ENCODE results near the gene FBXL13. TPM values are rescaled to one million over a fixed set of nuclear protein-coding genes. Genes with fewer than 3 reads are reported as not detected.
"Not testable (repeated sequence)": the region's sequence is repeated elsewhere in the genome, so short reads cannot be mapped to it uniquely, and the experiment has no call there.

Gene FBXL13
- total and polyA plus RNA-seq, 11 donors: 0.16 to 1.2 (median 0.41) TPM; not detected in 1

- H3K36me3 ChIP-seq; intact Hi-C loops (cut with DNase I); H3K27me3 ChIP-seq; H3K27ac ChIP-seq; ATAC-seq; H3K4me3 ChIP-seq; DNase-seq; H3K4me1 ChIP-seq: not testable (repeated sequence)
- peaks cover 0 to 21% (median 0%) of the 10 kb centered on the region in 12 donors for H3K9me3 ChIP-seq
- 89 to 94% (median 92%) methylated on average over 3 of the region's 3 CpGs for WGBS, 4 donors
Observed at GRCh38 chr7:103018295-103018694, 56.3 kb downstream of the FBXL13 start.

- intact Hi-C loops (cut with DNase I): no loop called here
- DNase-seq (no peak), ATAC-seq (no peak)
- no peak for TF ChIP-seq POLR2A (IDR thresholded peaks at IDR 0.05)
- TF ChIP-seq, protein P1, sequence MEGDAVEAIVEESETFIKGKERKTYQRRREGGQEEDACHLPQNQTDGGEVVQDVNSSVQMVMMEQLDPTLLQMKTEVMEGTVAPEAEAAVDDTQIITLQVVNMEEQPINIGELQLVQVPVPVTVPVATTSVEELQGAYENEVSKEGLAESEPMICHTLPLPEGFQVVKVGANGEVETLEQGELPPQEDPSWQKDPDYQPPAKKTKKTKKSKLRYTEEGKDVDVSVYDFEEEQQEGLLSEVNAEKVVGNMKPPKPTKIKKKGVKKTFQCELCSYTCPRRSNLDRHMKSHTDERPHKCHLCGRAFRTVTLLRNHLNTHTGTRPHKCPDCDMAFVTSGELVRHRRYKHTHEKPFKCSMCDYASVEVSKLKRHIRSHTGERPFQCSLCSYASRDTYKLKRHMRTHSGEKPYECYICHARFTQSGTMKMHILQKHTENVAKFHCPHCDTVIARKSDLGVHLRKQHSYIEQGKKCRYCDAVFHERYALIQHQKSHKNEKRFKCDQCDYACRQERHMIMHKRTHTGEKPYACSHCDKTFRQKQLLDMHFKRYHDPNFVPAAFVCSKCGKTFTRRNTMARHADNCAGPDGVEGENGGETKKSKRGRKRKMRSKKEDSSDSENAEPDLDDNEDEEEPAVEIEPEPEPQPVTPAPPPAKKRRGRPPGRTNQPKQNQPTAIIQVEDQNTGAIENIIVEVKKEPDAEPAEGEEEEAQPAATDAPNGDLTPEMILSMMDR (IDR thresholded peaks at IDR 0.05): no peak
- no peaks in the 10 kb centered on the region for H3K36me3 ChIP-seq
- H3K4me3 ChIP-seq: no peak overlapping the region
- WGBS, 4 donors: 63 to 77% (median 70%) methylated on average over 3 of the region's 3 CpGs
- peaks cover 0 to 9% (median 0%) of the 10 kb centered on the region in 12 donors for H3K9me3 ChIP-seq
- no peak overlapping the region for H3K27ac ChIP-seq
- no peaks in the 10 kb centered on the region for H3K27me3 ChIP-seq
- H3K4me1 ChIP-seq: no peaks in the 10 kb centered on the region
Observed at GRCh38 chr7:103011650-103012049, 62.9 kb downstream of the FBXL13 start.

GRCh38 chr7:103010211-103010610, 64.4 kb downstream of the FBXL13 start:
- no peak for ATAC-seq
- H3K4me3 ChIP-seq: no peak overlapping the region
- 89 to 100% (median 96%) methylated on average over 1 of the region's 1 CpG; no CpG with 5 or more reads in 1 of the 4 donors for WGBS, 4 donors

GRCh38 chr7:103009466-103010185, 65.0 kb downstream of the FBXL13 start:
- TF ChIP-seq, protein P1 (IDR thresholded peaks at IDR 0.05): no peak
- TF ChIP-seq POLR2A (IDR thresholded peaks at IDR 0.05): no peak
- Histone ChIP-seq H3K4me3 (no peak overlapping the region), H3K36me3 (no peaks in the 10 kb centered on the region), H3K4me1 (no peaks in the 10 kb centered on the region), H3K27ac (no peak overlapping the region), H3K9me3 (peaks cover 0 to 7% (median 0%) of the 10 kb centered on the region in 12 donors), H3K27me3 (no peaks in the 10 kb centered on the region)
- no peak for ATAC-seq
- intact Hi-C loops (cut with DNase I): no loop called here
- 72 to 100% (median 82%) methylated on average over 1 to 5 of the region's 5 CpGs for WGBS, 4 donors
- DNase-seq: no peak

More at GRCh38 chr7:103010211-103010610, 64.4 kb downstream of the FBXL13 start:
- Histone ChIP-seq H3K27me3 (no peaks in the 10 kb centered on the region), H3K4me1 (no peaks in the 10 kb centered on the region), H3K9me3 (peaks cover 0 to 7% (median 0%) of the 10 kb centered on the region in 12 donors), H3K27ac (no peak overlapping the region), H3K36me3 (no peaks in the 10 kb centered on the region)
- intact Hi-C loops (cut with DNase I): no loop called here
- TF ChIP-seq, protein P1 (IDR thresholded peaks at IDR 0.05): no peak
- no peak for TF ChIP-seq POLR2A (IDR thresholded peaks at IDR 0.05)
- no peak for DNase-seq
